ENCODE results near the gene ARHGAP26.

DNA sequence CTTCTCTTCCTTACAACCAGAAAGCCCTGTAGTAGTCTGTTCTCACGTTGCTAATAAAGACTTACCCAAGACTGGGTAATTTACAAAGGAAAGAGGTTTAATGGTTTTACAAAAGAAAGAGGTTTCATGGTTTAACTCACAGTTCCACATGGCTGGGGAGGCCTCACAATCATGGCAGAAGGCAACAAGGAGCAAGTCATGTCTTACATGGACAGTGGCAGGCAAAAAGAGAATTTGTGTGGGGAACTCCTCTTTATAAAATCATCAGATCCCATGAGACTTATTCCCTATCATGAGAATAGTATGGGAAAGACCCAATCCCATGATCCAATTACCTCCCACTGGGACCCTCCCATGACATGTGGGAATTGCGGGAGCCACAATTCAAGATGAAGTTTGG lies 468.4 kb downstream of the ARHGAP26 start:
- TF ChIP-seq CTCF (IDR thresholded peaks at IDR 0.05) (no peak), POLR2A (IDR thresholded peaks at IDR 0.05) (no peak)
